Heart left ventricle (tissue), 16 donors: ENCODE measurements around the gene LRRC40. TPM values are rescaled to one million over a fixed set of nuclear protein-coding genes. Genes with fewer than 3 reads are reported as not detected.
"Not testable (repeated sequence)": the region's sequence is repeated elsewhere in the genome, so short reads cannot be mapped to it uniquely, and the experiment has no call there.

ENCODE experiments used
- ATAC-seq, 4 donors: fragments of 200-7000 bp; cut with Tn5 transposase; one replicate each; pipeline ENCODE4 v1.9.1; 2020 to 2022; ENCODE audit warnings: moderate library complexity in 4 of 4, mild to moderate bottlenecking in 3 of 4, moderate number of reproducible peaks in 1 of 4
- DNase-seq, 5 donors: peaks; one replicate each; pipeline ENCODE4 v3.0.0-alpha.2; 2020
- H3K27ac ChIP-seq, 12 donors: fragments of 200-600 bp; sonication (generic) in 4 of 12; one replicate each; pipeline versions ENCODE4 v1.5.0 to v1.8.0; 2016 to 2022; ENCODE audit warnings: mild to moderate bottlenecking in 2 of 12
- H3K27me3 ChIP-seq, 9 donors: fragments of 200-600 bp; sonication (generic) in 2 of 9; one replicate each; pipeline versions ENCODE4 v1.5.1 to v1.8.0; 2016 to 2022; ENCODE audit warnings: mild to moderate bottlenecking in 3 of 9
- H3K36me3 ChIP-seq, 9 donors: fragments of 200-600 bp; sonication (generic) in 2 of 9; one replicate each; pipeline versions ENCODE4 v1.5.0 to v1.8.0; 2018 to 2022; ENCODE audit warnings: mild to moderate bottlenecking in 2 of 9
- H3K4me1 ChIP-seq, 12 donors: fragments of 200-600 bp; sonication (generic) in 4 of 12; one replicate each; pipeline versions ENCODE4 v1.5.0 to v1.8.0; 2016 to 2022; ENCODE audit warnings: mild to moderate bottlenecking in 3 of 12
- H3K4me3 ChIP-seq, 12 donors: fragments of 200-600 bp; sonication (generic) in 4 of 12; one replicate each; pipeline versions ENCODE4 v1.5.0 to v1.8.0; 2017 to 2022; ENCODE audit warnings: mild to moderate bottlenecking in 9 of 12, moderate library complexity in 4 of 12
- H3K9me3 ChIP-seq, 12 donors: fragments of 200-600 bp; sonication (generic) in 4 of 12; one replicate each; pipeline versions ENCODE4 v1.5.0 to v1.8.0; 2016 to 2022; ENCODE audit warnings: mild to moderate bottlenecking in 1 of 12
- POLR2A ChIP-seq, 2 donors: fragments of 450-650 bp; IDR thresholded peaks; one replicate each; pipeline ENCODE4 v1.6.1; 2017; ENCODE audit warnings: antibody characterized with exemption in 2 of 2, mild to moderate bottlenecking in 2 of 2, moderate library complexity in 2 of 2
- WGBS, 4 donors: extraction: QIAGEN DNeasy Blood & Tissue Kit in 2 of 4; methylation state at CpG; one replicate each; pipeline versions ENCODE4 v1.1.5 to v1.1.7; 2013 to 2018; 5-methylcytosine and 5-hydroxymethylcytosine counted together
- intact Hi-C, 10 donors: fragments of 100-400 bp; cut with DNase I; formaldehyde crosslinking; loops; one replicate each; pipeline versions ENCODE4 v1.11.1 to v1.14.2; 2022
- polyA plus RNA-seq, 2 donors: library from polyadenylated mRNA; stranded (reverse); fragments of 200-250 nt; gene quantifications; one replicate each; pipeline ENCODE4 v1.2.3, GENCODE V29; 2013
- total RNA-seq, 9 donors: library from RNA; depleted of rRNA in 2 of 9; stranded (reverse); fragments of >200 nt in 2 of 9; fragmentation: NEBNext Ultra II Directional in 3 of 9; extraction: Animal tissue kit (Norgen Biotek cat#: 25700) in 3 of 9; gene quantifications; one replicate each; pipeline versions ENCODE4 v1.1.0 to v1.2.4, GENCODE V29; 2016 to 2023
- TF ChIP-seq, protein P1 (sequence below), 12 donors: fragments of 200-600 bp; sonication (generic) in 4 of 12; IDR thresholded peaks; one replicate each; pipeline versions ENCODE4 v1.5.0 to v1.8.0; 2018 to 2022; ENCODE audit warnings: antibody characterized with exemption in 12 of 12, mild to moderate bottlenecking in 5 of 12
- donor health status: ischemic (EF 13 %, LVEDD 7.1; RV severe dilation, severe dysfunction).
- donor health status: healthy with polysubstance abuse.
- donor health status: DM: no; HTN: yes; CAD: no.
- donor health status: DM: no; HTN: no; CAD: no.
- donor health status: ischemic (EF 25% LVEDD 6.9; RV normal size, moderate dysfunction).
- donor health status: ischemic (EF 25% LVEDD 5.7; RV mildly dilated, moderate dysfunction).
- donor health status: healthy.
- donor health status: DM: yes; HTN: yes; CAD: no.
- donor health status: ischemic (EF 35%, LVEDD 5.7; RV mildly dilated, moderate dysfunction).
- donor health status: nonischemic (EF 11% LVEDD 7.7; RV severe dilation, severe dysfunction).
- donor health status: DM: yes; HTN: yes; CAD: no.
- donor health status: PGD.
- donor health status: ischemic (EF 29% LVEDD 5.4; RV normal size, mild dysfunction).
- donor health status: nonischemic (EF 23%, LVEDD 6.1; RV moderate dilation, normal function).

The LRRC40 gene
- total and polyA plus RNA-seq, 11 donors = 6.7 to 13.0 (median 10.9) TPM

DNA sequence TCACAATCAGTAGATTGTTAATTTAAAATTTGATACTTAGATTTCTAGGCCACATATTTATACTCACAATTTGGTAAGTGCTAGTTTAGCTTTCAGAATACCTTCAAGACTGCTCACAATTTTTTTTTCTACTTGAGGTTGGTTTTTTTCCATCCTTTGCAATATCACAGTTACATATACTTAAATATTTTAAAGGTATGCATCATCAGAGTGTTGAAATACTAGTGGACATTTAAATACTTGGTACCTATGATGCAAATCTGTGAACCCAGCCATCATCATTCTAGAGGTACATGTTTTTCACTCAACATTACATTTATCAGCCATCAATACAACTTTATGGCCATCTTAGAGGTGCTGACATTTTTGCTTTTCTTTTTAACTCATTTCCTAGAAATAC lies 6.2 kb upstream of the LRRC40 start:
- Histone ChIP-seq H3K4me1 (peaks cover 0 to 48% (median 27%) of the 10 kb centered on the region in 12 donors), H3K9me3 (no peaks in the 10 kb centered on the region), H3K27ac (no peak overlapping the region), H3K27me3 (no peaks in the 10 kb centered on the region), H3K36me3 (peaks cover 0 to 42% (median 30%) of the 10 kb centered on the region in 9 donors), H3K4me3 (no peak overlapping the region)
- ATAC-seq (no peak), DNase-seq (no peak)
- TF ChIP-seq, protein P1, sequence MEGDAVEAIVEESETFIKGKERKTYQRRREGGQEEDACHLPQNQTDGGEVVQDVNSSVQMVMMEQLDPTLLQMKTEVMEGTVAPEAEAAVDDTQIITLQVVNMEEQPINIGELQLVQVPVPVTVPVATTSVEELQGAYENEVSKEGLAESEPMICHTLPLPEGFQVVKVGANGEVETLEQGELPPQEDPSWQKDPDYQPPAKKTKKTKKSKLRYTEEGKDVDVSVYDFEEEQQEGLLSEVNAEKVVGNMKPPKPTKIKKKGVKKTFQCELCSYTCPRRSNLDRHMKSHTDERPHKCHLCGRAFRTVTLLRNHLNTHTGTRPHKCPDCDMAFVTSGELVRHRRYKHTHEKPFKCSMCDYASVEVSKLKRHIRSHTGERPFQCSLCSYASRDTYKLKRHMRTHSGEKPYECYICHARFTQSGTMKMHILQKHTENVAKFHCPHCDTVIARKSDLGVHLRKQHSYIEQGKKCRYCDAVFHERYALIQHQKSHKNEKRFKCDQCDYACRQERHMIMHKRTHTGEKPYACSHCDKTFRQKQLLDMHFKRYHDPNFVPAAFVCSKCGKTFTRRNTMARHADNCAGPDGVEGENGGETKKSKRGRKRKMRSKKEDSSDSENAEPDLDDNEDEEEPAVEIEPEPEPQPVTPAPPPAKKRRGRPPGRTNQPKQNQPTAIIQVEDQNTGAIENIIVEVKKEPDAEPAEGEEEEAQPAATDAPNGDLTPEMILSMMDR (IDR thresholded peaks at IDR 0.05) = no peak
- no peak for TF ChIP-seq POLR2A (IDR thresholded peaks at IDR 0.05)
- intact Hi-C loops = no loop called here

DNA sequence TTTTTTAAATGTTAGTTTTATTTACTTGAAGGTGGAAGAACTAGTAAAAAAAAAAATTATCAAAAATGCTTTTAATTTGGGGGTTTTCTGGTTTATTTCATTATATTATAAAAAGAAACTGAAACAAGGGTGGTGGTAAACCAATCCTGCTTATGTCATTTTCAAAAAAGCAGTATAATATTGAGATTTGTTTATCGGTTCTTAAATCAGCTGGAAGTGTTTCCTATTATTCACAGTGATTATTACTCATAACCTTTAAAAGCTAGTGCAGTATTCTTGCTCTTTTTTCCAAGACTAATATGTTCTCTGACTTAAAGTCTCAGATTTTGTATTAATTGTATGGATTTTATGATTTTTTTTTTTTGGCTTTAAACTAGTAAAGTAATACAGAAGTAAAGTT lies 5.4 kb upstream of the LRRC40 start:
- Histone ChIP-seq H3K9me3 (no peaks in the 10 kb centered on the region), H3K27ac (peak overlapping the region in 1 of 12 donors; percentile 10), H3K27me3 (no peaks in the 10 kb centered on the region), H3K4me1 (peaks cover 0 to 53% (median 29%) of the 10 kb centered on the region in 12 donors), H3K4me3 (no peak overlapping the region), H3K36me3 (peaks cover 0 to 35% (median 27%) of the 10 kb centered on the region in 9 donors)
- ATAC-seq = no peak
- intact Hi-C loops = no loop called here
- no peak for TF ChIP-seq POLR2A (IDR thresholded peaks at IDR 0.05)
- TF ChIP-seq, protein P1 (IDR thresholded peaks at IDR 0.05) = no peak
- WGBS, 4 donors = 66 to 70% (median 67%) methylated on average over 1 of the region's 1 CpG
- DNase-seq = no peak

- Histone ChIP-seq H3K4me3 (no peak overlapping the region), H3K9me3 (no peaks in the 10 kb centered on the region), H3K4me1 (peaks cover 0 to 69% (median 39%) of the 10 kb centered on the region in 12 donors), H3K27ac (no peak overlapping the region), H3K36me3 (peaks cover 0 to 25% (median 17%) of the 10 kb centered on the region in 9 donors), H3K27me3 (no peaks in the 10 kb centered on the region)
- WGBS, 4 donors = 94 to 98% (median 96%) methylated on average over 7 of the region's 7 CpGs
- intact Hi-C loops = loop anchor here in 4 of 10 donors (5.0 to 10.0 kb wide), 4 partner anchors 144 to 207 kb away; partner anchors contain the start of genes ANKRD13C (in 3 of the 4) and CTH (in 3 of the 4)
- DNase-seq = no peak
- ATAC-seq = no peak
- no peak for TF ChIP-seq POLR2A (IDR thresholded peaks at IDR 0.05)
- TF ChIP-seq, protein P1 (IDR thresholded peaks at IDR 0.05) = no peak
Measured at GRCh38 chr1:70208292-70208691, 2.9 kb upstream of the LRRC40 start.

GRCh38 chr1:70207492-70207891 lies 2.1 kb upstream of the LRRC40 start:
- intact Hi-C loops = loop anchor here in 4 of 10 donors (5.0 to 10.0 kb wide), 4 partner anchors 145 to 207 kb away; partner anchors contain the start of genes ANKRD13C (in 3 of the 4) and CTH (in 3 of the 4)
- H3K4me1 ChIP-seq = peaks cover 0 to 70% (median 40%) of the 10 kb centered on the region in 12 donors
- DNase-seq (no peak), ATAC-seq (no peak)
- H3K27me3 ChIP-seq = no peaks in the 10 kb centered on the region
- H3K9me3 ChIP-seq = no peaks in the 10 kb centered on the region
- no peak for TF ChIP-seq POLR2A (IDR thresholded peaks at IDR 0.05)
- TF ChIP-seq, protein P1 (IDR thresholded peaks at IDR 0.05) = no peak
- WGBS, 4 donors = 76 to 87% (median 82%) methylated on average over 4 of the region's 4 CpGs
- peak overlapping the region in 4 of 12 donors; percentile 61 to 90 (median 66) for H3K4me3 ChIP-seq
- H3K36me3 ChIP-seq = peaks cover 0 to 23% (median 17%) of the 10 kb centered on the region in 9 donors
- H3K27ac ChIP-seq = no peak overlapping the region

- not testable (repeated sequence) for ATAC-seq, H3K9me3 ChIP-seq, H3K27me3 ChIP-seq, DNase-seq
- 79 to 80% (median 80%) methylated on average over 17 of the region's 17 CpGs for WGBS, 4 donors
- H3K4me1 ChIP-seq = peaks cover 0 to 69% (median 39%) of the 10 kb centered on the region in 12 donors
- peak overlapping the region in 4 of 12 donors; percentile 85 to 94 (median 88) for H3K27ac ChIP-seq
- H3K36me3 ChIP-seq = peaks cover 0 to 19% (median 11%) of the 10 kb centered on the region in 9 donors
- H3K4me3 ChIP-seq = peak overlapping the region; percentile 54 to 90 (median 74)
- intact Hi-C loops = loop anchor here in 4 of 10 donors (5.0 to 10.0 kb wide), 4 partner anchors 145 to 208 kb away; partner anchors contain the start of genes ANKRD13C (in 3 of the 4) and CTH (in 3 of the 4)
Measured at GRCh38 chr1:70206833-70207232, 1.5 kb upstream of the LRRC40 start.
